GM23338 (cell line): ENCODE measurements around the gene GRXCR2. TPM values are rescaled to one million over a fixed set of nuclear protein-coding genes. Genes with fewer than 3 reads are reported as not detected.

Source experiments
- ATAC-seq: fragments of 200-7000 bp; cut with Tn5 transposase; 3 replicates; pipeline ENCODE4 v1.9.1; 2020
- DNase-seq: peaks from one replicate; pipeline ENCODE4 v3.0.0-alpha.2; 2015; ENCODE audit warnings: low spot score
- H2AFZ ChIP-seq: fragments of 200-600 bp; sonication (generic); 2 replicates; pipeline ENCODE4 v1.8.0; 2016; ENCODE audit warnings: antibody characterized with exemption, mild to moderate bottlenecking, moderate library complexity
- H3F3A ChIP-seq: fragments of 200-600 bp; sonication (generic); replicated peaks from 2 replicates; pipeline ENCODE4 v1.8.0; 2017; ENCODE audit warnings: antibody characterized with exemption, mixed run types, low read depth
- H3K27ac ChIP-seq: fragments of 200-600 bp; sonication (generic); 2 replicates; pipeline ENCODE4 v1.6.1; 2016; ENCODE audit warnings: low read depth
- H3K27me3 ChIP-seq: fragments of 200-600 bp; sonication (generic); 2 replicates; pipeline ENCODE4 v1.8.0; 2016; ENCODE audit warnings: mild to moderate bottlenecking, mixed run types, moderate library complexity; ENCODE audit not compliant: insufficient read depth
- H3K36me3 ChIP-seq: fragments of 200-600 bp; sonication (generic); 2 replicates; pipeline ENCODE4 v1.8.0; 2016; ENCODE audit warnings: mild to moderate bottlenecking; ENCODE audit not compliant: insufficient read depth
- H3K4me1 ChIP-seq: fragments of 200-600 bp; sonication (generic); 2 replicates; pipeline ENCODE4 v1.8.0; 2016; ENCODE audit warnings: mild to moderate bottlenecking, moderate library complexity; ENCODE audit not compliant: insufficient read depth
- H3K4me2 ChIP-seq: fragments of 200-600 bp; sonication (generic); 2 replicates; pipeline ENCODE4 v1.7.1; 2017; ENCODE audit warnings: mixed run types
- H3K4me3 ChIP-seq: fragments of 200-600 bp; sonication (generic); 2 replicates; pipeline ENCODE4 v1.6.1; 2016; ENCODE audit warnings: mixed run types
- H3K79me2 ChIP-seq: fragments of 200-600 bp; sonication (generic); replicated peaks from 2 replicates; pipeline ENCODE4 v1.8.0; 2017; ENCODE audit warnings: mild to moderate bottlenecking; ENCODE audit not compliant: insufficient read depth
- H3K9me2 ChIP-seq: fragments of 200-600 bp; sonication (generic); 2 replicates; pipeline ENCODE4 v1.8.0; 2017; ENCODE audit not compliant: insufficient read depth
- H4K20me1 ChIP-seq: fragments of 200-600 bp; sonication (generic); replicated peaks from 2 replicates; pipeline ENCODE4 v1.8.0; 2017; ENCODE audit warnings: mild to moderate bottlenecking; ENCODE audit not compliant: insufficient read depth
- H3K27ac Mint-ChIP-seq: 2 replicates; pipeline ENCODE4 v1.8.0; 2020; ENCODE audit warnings: inconsistent platforms, mild to moderate bottlenecking, moderate library complexity, mixed read lengths
- H3K27me3 Mint-ChIP-seq: 3 replicates; pipeline ENCODE4 v1.8.0; 2022; ENCODE audit warnings: low read depth, mild to moderate bottlenecking, moderate library complexity, mixed read lengths, inconsistent platforms; ENCODE audit not compliant: insufficient read depth, poor library complexity
- H3K36me3 Mint-ChIP-seq: 3 replicates; pipeline ENCODE4 v1.8.0; 2021; ENCODE audit warnings: low read depth, mild to moderate bottlenecking, inconsistent platforms, moderate library complexity, mixed read lengths
- H3K4me1 Mint-ChIP-seq: 3 replicates; pipeline ENCODE4 v1.8.0; 2020; ENCODE audit warnings: mild to moderate bottlenecking, inconsistent platforms, mixed read lengths
- H3K4me3 Mint-ChIP-seq: 3 replicates; pipeline ENCODE4 v1.8.0; 2021; ENCODE audit warnings: moderate library complexity, mild to moderate bottlenecking, inconsistent platforms, mixed read lengths
- H3K9me3 Mint-ChIP-seq: 3 replicates; pipeline ENCODE4 v1.8.0; 2020; ENCODE audit warnings: moderate library complexity, mild to moderate bottlenecking, inconsistent platforms, mixed read lengths
- CTCF ChIP-seq, 2 experiments: fragments of 200-600 bp in 1 of 2; sonication (generic) in 1 of 2; conservative IDR thresholded peaks; 2 replicates each; pipeline versions ENCODE4 v1.5.1 to v1.6.1; 2016 to 2017; ENCODE audit warnings: antibody characterized with exemption in 2 of 2, low read depth in 2 of 2, mild to moderate bottlenecking in 2 of 2, moderate library complexity in 1 of 2
- EZH2phosphoT487 ChIP-seq: fragments of 200-600 bp; sonication (generic); IDR thresholded peaks from one replicate; pipeline ENCODE4 v1.8.1; 2018; ENCODE audit warnings: antibody characterized with exemption; ENCODE audit not compliant: unreplicated experiment
- JUNB ChIP-seq: IDR thresholded peaks from one replicate; pipeline ENCODE4 v1.6.1; 2016; ENCODE audit warnings: antibody characterized with exemption; ENCODE audit not compliant: unreplicated experiment
- POLR2AphosphoS5 ChIP-seq: IDR thresholded peaks from 2 replicates; pipeline ENCODE4 v1.6.1; 2016; ENCODE audit warnings: antibody characterized with exemption, low read depth
- STAT1 ChIP-seq: IDR thresholded peaks from one replicate; pipeline ENCODE4 v1.6.1; 2016; ENCODE audit warnings: antibody characterized with exemption; ENCODE audit not compliant: unreplicated experiment
- ZNF114 ChIP-seq: fragments of 250-450 bp; sonication (Bioruptor Pico); IDR thresholded peaks from 2 replicates; pipeline ENCODE4 v1.5.0; 2020; ENCODE audit warnings: mild to moderate bottlenecking, moderate library complexity
- polyA plus RNA-seq: library from polyadenylated mRNA; unstranded; fragments of >200 nt; fragmentation: Nextera tagmentation; extraction: Ambion mirVana; gene quantifications from 2 replicates; pipeline ENCODE4 v1.2.1, GENCODE V29; 2016
- total RNA-seq: library from RNA; depleted of rRNA; stranded (reverse); fragments of >200 nt; shearing (Covaris generic); gene quantifications from 2 replicates; pipeline ENCODE4 v1.2.3, GENCODE V29; 2014
- TF ChIP-seq, protein P1 (sequence below): IDR thresholded peaks from 2 replicates; pipeline ENCODE4 v1.6.1; 2016; ENCODE audit warnings: antibody characterized with exemption

The GRXCR2 gene
- total and polyA plus RNA-seq, 2 experiments from 2014 or later: not detected

DNA sequence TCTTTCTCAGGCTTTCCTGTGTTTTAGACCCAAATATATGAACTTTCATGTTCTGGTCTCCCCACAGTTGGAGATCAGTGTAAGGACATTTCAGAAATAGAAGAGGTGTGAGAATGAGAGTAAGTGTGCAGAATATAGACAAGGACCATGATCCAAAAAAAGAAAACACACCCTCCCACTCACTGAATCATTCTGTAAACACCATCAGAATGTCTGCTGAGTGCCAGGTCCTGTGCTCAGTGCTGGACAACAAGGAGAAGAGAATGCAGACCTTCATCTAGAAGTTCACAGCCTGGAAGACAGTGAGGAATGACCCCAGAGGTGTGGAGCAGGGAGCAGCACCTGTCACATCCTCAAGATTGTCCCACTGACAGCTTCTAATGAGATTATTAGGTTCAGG is 44.5 kb upstream of the GRXCR2 start:
- no peaks in the 10 kb centered on the region for H3K79me2 ChIP-seq
- H3K27me3 ChIP-seq: no peaks in the 10 kb centered on the region
- ATAC-seq (no peak), DNase-seq (no peak)
- no peaks in the 10 kb centered on the region for H4K20me1 ChIP-seq
- no peaks in the 10 kb centered on the region for H3K36me3 Mint-ChIP-seq
- peaks cover 16% of the 10 kb centered on the region for H3K9me2 ChIP-seq
- no peaks in the 10 kb centered on the region for H3K36me3 ChIP-seq
- no peak overlapping the region for H3K4me3 ChIP-seq
- no peak overlapping the region for H3K4me2 ChIP-seq
- H3K27ac ChIP-seq: no peak overlapping the region
- H3K4me1 Mint-ChIP-seq: peaks cover 19% of the 10 kb centered on the region
- TF ChIP-seq CTCF (conservative IDR thresholded peaks at IDR 0.05; ENCODE audit: low read depth in 2 of 2): no peak
- TF ChIP-seq STAT1: no peak
- TF ChIP-seq, protein P1, sequence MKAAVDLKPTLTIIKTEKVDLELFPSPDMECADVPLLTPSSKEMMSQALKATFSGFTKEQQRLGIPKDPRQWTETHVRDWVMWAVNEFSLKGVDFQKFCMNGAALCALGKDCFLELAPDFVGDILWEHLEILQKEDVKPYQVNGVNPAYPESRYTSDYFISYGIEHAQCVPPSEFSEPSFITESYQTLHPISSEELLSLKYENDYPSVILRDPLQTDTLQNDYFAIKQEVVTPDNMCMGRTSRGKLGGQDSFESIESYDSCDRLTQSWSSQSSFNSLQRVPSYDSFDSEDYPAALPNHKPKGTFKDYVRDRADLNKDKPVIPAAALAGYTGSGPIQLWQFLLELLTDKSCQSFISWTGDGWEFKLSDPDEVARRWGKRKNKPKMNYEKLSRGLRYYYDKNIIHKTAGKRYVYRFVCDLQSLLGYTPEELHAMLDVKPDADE: no peak
- TF ChIP-seq ZNF114: no peak
- no peak for TF ChIP-seq JUNB
- H3K4me3 Mint-ChIP-seq: no peak overlapping the region
- H3K27me3 Mint-ChIP-seq: peaks cover 6% of the 10 kb centered on the region
- peaks cover 13% of the 10 kb centered on the region for H3K4me1 ChIP-seq
- no peak overlapping the region for H2AFZ ChIP-seq
- no peaks in the 10 kb centered on the region for H3F3A ChIP-seq
- no peaks in the 10 kb centered on the region for H3K9me3 Mint-ChIP-seq
- H3K27ac Mint-ChIP-seq: no peak overlapping the region

- H3K4me3 ChIP-seq: no peak overlapping the region
- H3K9me2 ChIP-seq: peaks cover 16% of the 10 kb centered on the region
- no peaks in the 10 kb centered on the region for H4K20me1 ChIP-seq
- H3K9me3 Mint-ChIP-seq: no peaks in the 10 kb centered on the region
- H3K4me2 ChIP-seq: no peak overlapping the region
- DNase-seq (no peak), ATAC-seq (no peak)
- H3K4me3 Mint-ChIP-seq: no peak overlapping the region
- H3K4me1 Mint-ChIP-seq: peaks cover 19% of the 10 kb centered on the region
- H3F3A ChIP-seq: no peaks in the 10 kb centered on the region
- TF ChIP-seq, protein P1: no peak
- TF ChIP-seq ZNF114 (no peak), EZH2phosphoT487 (no peak), JUNB (no peak), POLR2AphosphoS5 (no peak)
- H3K4me1 ChIP-seq: peaks cover 13% of the 10 kb centered on the region
- H3K36me3 Mint-ChIP-seq: no peaks in the 10 kb centered on the region
- no peak overlapping the region for H2AFZ ChIP-seq
- H3K27me3 Mint-ChIP-seq: peaks cover 8% of the 10 kb centered on the region
- H3K27ac ChIP-seq: no peak overlapping the region
- no peaks in the 10 kb centered on the region for H3K79me2 ChIP-seq
- H3K27ac Mint-ChIP-seq: no peak overlapping the region
- H3K36me3 ChIP-seq: no peaks in the 10 kb centered on the region
- no peaks in the 10 kb centered on the region for H3K27me3 ChIP-seq
These were observed 43.3 kb upstream of the GRXCR2 start for GRCh38 chr5:145915970-145916638.
